Central memory CD8-positive, alpha-beta T cell (primary cell): Measurements from ENCODE around the gene TTC12.

Source experiments
- ATAC-seq: fragments of 150-1000 bp; cut with Tn5 transposase; replicated peaks from 2 replicates; pipeline ENCODE4 v1.10.0; 2022; ENCODE audit warnings: mild to moderate bottlenecking, moderate FRiP score, moderate number of reproducible peaks; ENCODE audit not compliant: poor library complexity, severe bottlenecking; ENCODE audit errors: extremely low read depth
- DNase-seq, 2 donors: peaks; one replicate each; pipeline ENCODE4 v3.0.0; 2021; ENCODE audit warnings: low spot score in 2 of 2
- H3K27ac Mint-ChIP-seq: one replicate; pipeline ENCODE4 v1.8.0; 2022; ENCODE audit warnings: low read depth, mild to moderate bottlenecking, moderate library complexity, mixed read lengths
- H3K27me3 Mint-ChIP-seq: one replicate; pipeline ENCODE4 v1.8.0; 2022; ENCODE audit warnings: mixed read lengths
- H3K36me3 Mint-ChIP-seq: one replicate; pipeline ENCODE4 v1.8.0; 2022; ENCODE audit warnings: mild to moderate bottlenecking, moderate library complexity, mixed read lengths; ENCODE audit not compliant: insufficient read depth
- H3K4me1 Mint-ChIP-seq: one replicate; pipeline ENCODE4 v1.8.0; 2022; ENCODE audit warnings: mixed read lengths
- H3K4me3 Mint-ChIP-seq: one replicate; pipeline ENCODE4 v1.8.0; 2022; ENCODE audit warnings: mild to moderate bottlenecking, moderate library complexity, mixed read lengths
- H3K9me3 Mint-ChIP-seq: one replicate; pipeline ENCODE4 v1.8.0; 2022; ENCODE audit warnings: mixed read lengths

TTC12 gene

GRCh38 chr11:113392236-113392921 lies 78.0 kb downstream of the TTC12 start:
- no peaks in the 10 kb centered on the region for H3K36me3 Mint-ChIP-seq
- H3K9me3 Mint-ChIP-seq, result no peaks in the 10 kb centered on the region
- ATAC-seq (no peak), DNase-seq (no peak)
- H3K4me1 Mint-ChIP-seq, result no peaks in the 10 kb centered on the region
- no peaks in the 10 kb centered on the region for H3K27me3 Mint-ChIP-seq
- no peak overlapping the region for H3K27ac Mint-ChIP-seq
- no peak overlapping the region for H3K4me3 Mint-ChIP-seq

GRCh38 chr11:113393501-113393985 lies 79.2 kb downstream of the TTC12 start:
- Mint-ChIP-seq H3K4me1 (no peaks in the 10 kb centered on the region), H3K27ac (no peak overlapping the region), H3K27me3 (no peaks in the 10 kb centered on the region), H3K9me3 (no peaks in the 10 kb centered on the region), H3K36me3 (no peaks in the 10 kb centered on the region), H3K4me3 (no peak overlapping the region)
- DNase-seq (no peak), ATAC-seq (no peak)

GRCh38 chr11:113394919-113395318 lies 80.5 kb downstream of the TTC12 start:
- ATAC-seq (no peak), DNase-seq (no peak)
- Mint-ChIP-seq H3K4me1 (no peaks in the 10 kb centered on the region), H3K36me3 (no peaks in the 10 kb centered on the region), H3K4me3 (no peak overlapping the region), H3K27me3 (no peaks in the 10 kb centered on the region), H3K9me3 (no peaks in the 10 kb centered on the region), H3K27ac (no peak overlapping the region)

GRCh38 chr11:113395782-113396336 lies 81.5 kb downstream of the TTC12 start:
- Mint-ChIP-seq H3K4me1 (no peaks in the 10 kb centered on the region), H3K4me3 (no peak overlapping the region), H3K9me3 (no peaks in the 10 kb centered on the region), H3K27me3 (no peaks in the 10 kb centered on the region), H3K27ac (no peak overlapping the region), H3K36me3 (no peaks in the 10 kb centered on the region)
- no peak for ATAC-seq
- DNase-seq, result no peak

- Mint-ChIP-seq H3K4me1 (no peaks in the 10 kb centered on the region), H3K27me3 (no peaks in the 10 kb centered on the region), H3K9me3 (no peaks in the 10 kb centered on the region), H3K27ac (no peak overlapping the region), H3K36me3 (no peaks in the 10 kb centered on the region), H3K4me3 (no peak overlapping the region)
- DNase-seq (no peak), ATAC-seq (no peak)
Measured at GRCh38 chr11:113396690-113397089, 82.3 kb downstream of the TTC12 start.

- H3K9me3 Mint-ChIP-seq, result no peaks in the 10 kb centered on the region
- no peaks in the 10 kb centered on the region for H3K4me1 Mint-ChIP-seq
- no peaks in the 10 kb centered on the region for H3K36me3 Mint-ChIP-seq
- H3K27me3 Mint-ChIP-seq, result no peaks in the 10 kb centered on the region
- no peak for ATAC-seq
- no peak overlapping the region for H3K4me3 Mint-ChIP-seq
- H3K27ac Mint-ChIP-seq, result no peak overlapping the region
- DNase-seq, result no peak
Measured at GRCh38 chr11:113397212-113397611, 82.8 kb downstream of the TTC12 start.

GRCh38 chr11:113397821-113398220 lies 83.4 kb downstream of the TTC12 start:
- Mint-ChIP-seq H3K36me3 (no peaks in the 10 kb centered on the region), H3K4me3 (no peak overlapping the region), H3K4me1 (no peaks in the 10 kb centered on the region), H3K27ac (no peak overlapping the region), H3K9me3 (no peaks in the 10 kb centered on the region), H3K27me3 (no peaks in the 10 kb centered on the region)
- DNase-seq, result no peak
- ATAC-seq, result no peak

- no peak for DNase-seq
- no peak overlapping the region for H3K27ac Mint-ChIP-seq
- no peak for ATAC-seq
- no peaks in the 10 kb centered on the region for H3K36me3 Mint-ChIP-seq
- H3K4me3 Mint-ChIP-seq, result no peak overlapping the region
- H3K9me3 Mint-ChIP-seq, result no peaks in the 10 kb centered on the region
- H3K27me3 Mint-ChIP-seq, result no peaks in the 10 kb centered on the region
- no peaks in the 10 kb centered on the region for H3K4me1 Mint-ChIP-seq
Measured at GRCh38 chr11:113398669-113399430, 84.5 kb downstream of the TTC12 start.

GRCh38 chr11:113400631-113401230 lies 86.3 kb downstream of the TTC12 start:
- H3K27me3 Mint-ChIP-seq, result no peaks in the 10 kb centered on the region
- no peaks in the 10 kb centered on the region for H3K36me3 Mint-ChIP-seq
- no peak overlapping the region for H3K27ac Mint-ChIP-seq
- DNase-seq (no peak), ATAC-seq (no peak)
- H3K9me3 Mint-ChIP-seq, result no peaks in the 10 kb centered on the region
- no peak overlapping the region for H3K4me3 Mint-ChIP-seq
- no peaks in the 10 kb centered on the region for H3K4me1 Mint-ChIP-seq

GRCh38 chr11:113401718-113402117 lies 87.3 kb downstream of the TTC12 start:
- ATAC-seq, result no peak

GRCh38 chr11:113404859-113405430 lies 90.6 kb downstream of the TTC12 start:
- no peak for ATAC-seq
- H3K4me3 Mint-ChIP-seq, result no peak overlapping the region
- H3K27ac Mint-ChIP-seq, result no peak overlapping the region
- no peaks in the 10 kb centered on the region for H3K9me3 Mint-ChIP-seq
- H3K36me3 Mint-ChIP-seq, result no peaks in the 10 kb centered on the region
- peaks cover 7% of the 10 kb centered on the region for H3K27me3 Mint-ChIP-seq
- no peak for DNase-seq
- no peaks in the 10 kb centered on the region for H3K4me1 Mint-ChIP-seq

More at GRCh38 chr11:113401718-113402117, 87.3 kb downstream of the TTC12 start:
- no peak overlapping the region for H3K4me3 Mint-ChIP-seq
- H3K36me3 Mint-ChIP-seq, result no peaks in the 10 kb centered on the region
- H3K4me1 Mint-ChIP-seq, result no peaks in the 10 kb centered on the region
- H3K27ac Mint-ChIP-seq, result no peak overlapping the region
- no peak for DNase-seq
- peaks cover 3% of the 10 kb centered on the region for H3K27me3 Mint-ChIP-seq
- no peaks in the 10 kb centered on the region for H3K9me3 Mint-ChIP-seq

- DNase-seq (no peak), ATAC-seq (no peak)
- Mint-ChIP-seq H3K36me3 (no peaks in the 10 kb centered on the region), H3K27me3 (peaks cover 7% of the 10 kb centered on the region), H3K9me3 (no peaks in the 10 kb centered on the region), H3K27ac (no peak overlapping the region), H3K4me3 (no peak overlapping the region), H3K4me1 (no peaks in the 10 kb centered on the region)
Measured at GRCh38 chr11:113405724-113406478, 91.5 kb downstream of the TTC12 start.
